OCI-LY3 (cell line): ENCODE data around the gene GEN1.

ENCODE experiments used
- H2AFZ ChIP-seq: fragments of 200-600, 300-600 bp; shearing (Covaris generic); 2 replicates; pipeline ENCODE4 v1.6.0; 2014; ENCODE audit warnings: antibody characterized with exemption, low read depth, low read length
- H3K27ac ChIP-seq: fragments of 200-600, 300-600 bp; sonication (generic); 2 replicates; pipeline ENCODE4 v1.5.1; 2014; ENCODE audit warnings: mild to moderate bottlenecking, low read length, moderate library complexity, mixed read lengths
- H3K27me3 ChIP-seq: fragments of 200-600, 300-600 bp; sonication (generic); 2 replicates; pipeline ENCODE4 v1.6.1; 2014; ENCODE audit warnings: low read depth, low read length, mixed read lengths
- H3K36me3 ChIP-seq: fragments of 200-600, 300-600 bp; sonication (generic); replicated peaks from 2 replicates; pipeline ENCODE3; 2014; ENCODE audit warnings: low read depth, low read length, mixed read lengths
- H3K4me1 ChIP-seq: fragments of 300-600, 200-600 bp; sonication (generic); 2 replicates; pipeline ENCODE4 v1.6.1; 2014; ENCODE audit warnings: low read length, mixed read lengths
- H3K4me2 ChIP-seq: fragments of 200-600, 300-600 bp; sonication (generic); 2 replicates; pipeline ENCODE4 v1.6.1; 2014; ENCODE audit warnings: low read length, mixed read lengths
- H3K4me3 ChIP-seq: fragments of 300-600, 200-600 bp; sonication (generic); 2 replicates; pipeline ENCODE4 v1.5.1; 2014; ENCODE audit warnings: antibody characterized with exemption, mild to moderate bottlenecking, low read length, moderate library complexity
- H3K79me2 ChIP-seq: fragments of 300-600, 200-600 bp; shearing (Covaris generic); 2 replicates; pipeline ENCODE4 v1.6.1; 2014; ENCODE audit warnings: mild to moderate bottlenecking, low read length, mixed read lengths
- H3K9ac ChIP-seq: fragments of 300-600, 200-600 bp; shearing (Covaris generic); 2 replicates; pipeline ENCODE4 v1.6.0; 2014; ENCODE audit warnings: mild to moderate bottlenecking, low read length, moderate library complexity
- H3K9me3 ChIP-seq: fragments of 200-600, 300-600 bp; shearing (Covaris generic); 2 replicates; pipeline ENCODE4 v1.6.1; 2014; ENCODE audit warnings: low read length, mixed read lengths; ENCODE audit not compliant: insufficient read depth
- H4K20me1 ChIP-seq: fragments of 200-600, 300-600 bp; sonication (generic); 2 replicates; pipeline ENCODE4 v1.6.1; 2016; ENCODE audit warnings: low read length, mixed read lengths; ENCODE audit not compliant: insufficient read depth
- EZH2phosphoT487 ChIP-seq: fragments of 200-600 bp; shearing (Covaris generic); IDR thresholded peaks from 2 replicates; pipeline ENCODE4 v1.6.1; 2018; ENCODE audit warnings: antibody characterized with exemption, mixed run types, low read depth
- TF ChIP-seq, protein P1 (sequence below): fragments of 200-600, 300-600 bp; sonication (generic); IDR thresholded peaks from 2 replicates; pipeline ENCODE4 v1.5.1; 2014; ENCODE audit warnings: antibody characterized with exemption, low read length, low read depth

Gene GEN1

DNA sequence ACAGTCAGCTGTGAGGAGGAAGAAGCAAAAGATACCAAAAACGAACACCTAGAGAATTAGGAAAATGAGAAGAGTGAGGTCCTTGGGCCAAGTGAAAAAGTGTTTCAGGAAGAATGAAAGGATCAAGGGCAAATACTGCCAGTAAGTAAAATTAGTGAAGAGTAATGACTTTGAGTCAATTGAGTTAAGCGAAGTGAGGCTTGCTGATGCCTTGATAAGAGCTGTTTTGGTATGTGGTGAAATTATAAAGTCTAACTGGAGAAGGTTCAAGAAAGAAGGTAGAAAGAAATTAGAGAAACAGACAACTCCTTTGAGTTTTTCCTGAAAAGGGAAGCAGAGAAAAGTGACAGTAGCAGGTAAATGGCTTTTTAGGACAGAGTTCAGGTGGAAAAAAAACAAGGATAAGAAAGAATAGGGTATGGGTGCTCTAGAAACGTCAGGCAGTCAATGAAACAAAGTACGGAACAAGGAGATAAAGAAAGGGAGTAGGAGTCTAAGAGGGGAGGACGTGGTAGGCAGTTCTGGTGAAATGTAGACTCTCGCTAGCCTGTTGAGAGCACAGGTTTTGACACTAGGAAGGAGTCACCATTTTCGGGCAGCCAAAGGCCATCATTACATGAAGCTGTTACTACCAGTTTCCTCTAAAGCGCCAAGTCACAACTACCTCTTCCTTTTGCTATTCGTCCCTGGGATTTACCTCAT, 43.2 kb upstream of the GEN1 start:
- no peaks in the 10 kb centered on the region for H4K20me1 ChIP-seq
- H3K9me3 ChIP-seq = no peaks in the 10 kb centered on the region
- H3K4me2 ChIP-seq = no peak overlapping the region
- TF ChIP-seq, protein P1, sequence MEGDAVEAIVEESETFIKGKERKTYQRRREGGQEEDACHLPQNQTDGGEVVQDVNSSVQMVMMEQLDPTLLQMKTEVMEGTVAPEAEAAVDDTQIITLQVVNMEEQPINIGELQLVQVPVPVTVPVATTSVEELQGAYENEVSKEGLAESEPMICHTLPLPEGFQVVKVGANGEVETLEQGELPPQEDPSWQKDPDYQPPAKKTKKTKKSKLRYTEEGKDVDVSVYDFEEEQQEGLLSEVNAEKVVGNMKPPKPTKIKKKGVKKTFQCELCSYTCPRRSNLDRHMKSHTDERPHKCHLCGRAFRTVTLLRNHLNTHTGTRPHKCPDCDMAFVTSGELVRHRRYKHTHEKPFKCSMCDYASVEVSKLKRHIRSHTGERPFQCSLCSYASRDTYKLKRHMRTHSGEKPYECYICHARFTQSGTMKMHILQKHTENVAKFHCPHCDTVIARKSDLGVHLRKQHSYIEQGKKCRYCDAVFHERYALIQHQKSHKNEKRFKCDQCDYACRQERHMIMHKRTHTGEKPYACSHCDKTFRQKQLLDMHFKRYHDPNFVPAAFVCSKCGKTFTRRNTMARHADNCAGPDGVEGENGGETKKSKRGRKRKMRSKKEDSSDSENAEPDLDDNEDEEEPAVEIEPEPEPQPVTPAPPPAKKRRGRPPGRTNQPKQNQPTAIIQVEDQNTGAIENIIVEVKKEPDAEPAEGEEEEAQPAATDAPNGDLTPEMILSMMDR = no peak
- no peak for TF ChIP-seq EZH2phosphoT487
- H3K36me3 ChIP-seq = peaks cover 64% of the 10 kb centered on the region
- no peaks in the 10 kb centered on the region for H3K4me1 ChIP-seq
- H3K27ac ChIP-seq = no peak overlapping the region
- no peaks in the 10 kb centered on the region for H3K27me3 ChIP-seq
- no peak overlapping the region for H2AFZ ChIP-seq
- no peak overlapping the region for H3K4me3 ChIP-seq
- H3K79me2 ChIP-seq = no peaks in the 10 kb centered on the region
- no peak overlapping the region for H3K9ac ChIP-seq

GRCh38 chr2:17713291-17713690, 40.6 kb upstream of the GEN1 start:
- H2AFZ ChIP-seq = no peak overlapping the region
- H3K27ac ChIP-seq = no peak overlapping the region
- H3K4me2 ChIP-seq = no peak overlapping the region
- H3K4me1 ChIP-seq = no peaks in the 10 kb centered on the region
- peaks cover 65% of the 10 kb centered on the region for H3K36me3 ChIP-seq
- no peak overlapping the region for H3K4me3 ChIP-seq
- TF ChIP-seq EZH2phosphoT487 = no peak
- no peaks in the 10 kb centered on the region for H3K9me3 ChIP-seq
- no peak overlapping the region for H3K9ac ChIP-seq
- no peaks in the 10 kb centered on the region for H4K20me1 ChIP-seq
- no peaks in the 10 kb centered on the region for H3K27me3 ChIP-seq
- H3K79me2 ChIP-seq = no peaks in the 10 kb centered on the region

DNA sequence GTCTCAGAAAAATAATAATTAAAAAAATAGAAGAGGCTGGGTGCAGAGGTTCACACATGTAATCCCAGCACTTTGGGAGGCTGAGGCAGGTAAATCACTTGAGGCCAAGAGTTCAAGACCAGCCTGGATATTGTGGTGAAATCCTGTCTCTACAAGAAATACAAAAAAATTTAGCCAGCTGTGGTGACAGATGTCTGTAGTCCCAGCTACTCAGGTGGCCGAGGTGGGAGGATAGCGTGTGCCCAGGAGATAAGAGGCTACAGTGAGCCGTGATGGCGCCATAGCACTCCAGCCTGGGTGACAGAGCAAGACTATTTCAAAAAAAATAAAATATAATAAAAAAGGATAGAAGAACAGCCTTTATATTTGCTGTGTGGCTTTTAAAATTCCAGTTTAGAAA, 36.3 kb upstream of the GEN1 start:
- H3K79me2 ChIP-seq = no peaks in the 10 kb centered on the region
- H3K27me3 ChIP-seq = no peaks in the 10 kb centered on the region
- no peak overlapping the region for H3K4me3 ChIP-seq
- H3K4me1 ChIP-seq = no peaks in the 10 kb centered on the region
- TF ChIP-seq EZH2phosphoT487 = no peak
- TF ChIP-seq, protein P1 = no peak
- peaks cover 67% of the 10 kb centered on the region for H3K36me3 ChIP-seq
- no peak overlapping the region for H3K9ac ChIP-seq
- no peak overlapping the region for H3K4me2 ChIP-seq
- no peaks in the 10 kb centered on the region for H4K20me1 ChIP-seq
- no peak overlapping the region for H2AFZ ChIP-seq
- H3K27ac ChIP-seq = no peak overlapping the region
- no peaks in the 10 kb centered on the region for H3K9me3 ChIP-seq

GRCh38 chr2:17718689-17719088, 35.2 kb upstream of the GEN1 start:
- peaks cover 8% of the 10 kb centered on the region; the same call in 1 of the 2 replicates for H3K4me1 ChIP-seq
- TF ChIP-seq, protein P1 = no peak
- no peak for TF ChIP-seq EZH2phosphoT487
- no peaks in the 10 kb centered on the region for H3K79me2 ChIP-seq
- H2AFZ ChIP-seq = no peak overlapping the region
- H3K27ac ChIP-seq = no peak overlapping the region
- H3K9ac ChIP-seq = no peak overlapping the region
- H3K4me3 ChIP-seq = no peak overlapping the region
- H3K4me2 ChIP-seq = no peak overlapping the region
- H3K9me3 ChIP-seq = no peaks in the 10 kb centered on the region
- peaks cover 65% of the 10 kb centered on the region for H3K36me3 ChIP-seq
- H4K20me1 ChIP-seq = no peaks in the 10 kb centered on the region
- no peaks in the 10 kb centered on the region for H3K27me3 ChIP-seq
